ENCODE data around the gene SHKBP1. TPM values are rescaled to one million over a fixed set of nuclear protein-coding genes. Genes with fewer than 3 reads are reported as not detected.

The SHKBP1 gene
- total RNA-seq, 2 experiments from 2014 or later: 139 to 140 TPM

GRCh38 chr19:40604171-40604646 lies 27.5 kb downstream of the SHKBP1 start:
- H3K4me3 Mint-ChIP-seq: peak overlapping the region; percentile 95
- peak overlapping the region; percentile 91 for H3K27ac Mint-ChIP-seq
- no peaks in the 10 kb centered on the region for H3K36me3 Mint-ChIP-seq
- ATAC-seq (ENCODE audit: low read depth) (no peak), DNase-seq (no peak)
- H3K9me3 Mint-ChIP-seq: no peaks in the 10 kb centered on the region
- POLR2A ChIA-PET: interaction anchor here (0.6 to 3.5 kb wide), 6 partner anchors 10 to 175 kb away, joined by 3 to 38 read pairs (median 6); partner anchors contain the start of genes BLVRB and RAB4B
- peaks cover 34% of the 10 kb centered on the region for H3K27me3 Mint-ChIP-seq
- peaks cover 42% of the 10 kb centered on the region for H3K4me1 Mint-ChIP-seq

GRCh38 chr19:40604647-40605215 lies 28.1 kb downstream of the SHKBP1 start:
- POLR2A ChIA-PET: interaction anchor here (0.6 to 3.5 kb wide), 6 partner anchors 9 to 175 kb away, joined by 3 to 38 read pairs (median 5); partner anchors contain the start of gene BLVRB
- ATAC-seq (ENCODE audit: low read depth): no peak

GRCh38 chr19:40605216-40605971 lies 28.7 kb downstream of the SHKBP1 start:
- no peaks in the 10 kb centered on the region for H3K36me3 Mint-ChIP-seq

More at GRCh38 chr19:40604647-40605215, 28.1 kb downstream of the SHKBP1 start:
- no peak for DNase-seq
- no peaks in the 10 kb centered on the region for H3K9me3 Mint-ChIP-seq
- H3K4me3 Mint-ChIP-seq: peak overlapping the region; percentile 95
- peaks cover 39% of the 10 kb centered on the region for H3K4me1 Mint-ChIP-seq
- H3K27ac Mint-ChIP-seq: peak overlapping the region; percentile 96
- no peaks in the 10 kb centered on the region for H3K36me3 Mint-ChIP-seq
- H3K27me3 Mint-ChIP-seq: peaks cover 29% of the 10 kb centered on the region

GRCh38 chr19:40607311-40608239 lies 30.9 kb downstream of the SHKBP1 start:
- no peak for ATAC-seq (ENCODE audit: low read depth)
- no peak for DNase-seq
- Mint-ChIP-seq H3K4me1 (peaks cover 44% of the 10 kb centered on the region), H3K9me3 (no peaks in the 10 kb centered on the region), H3K27ac (peak overlapping the region; percentile 1), H3K36me3 (no peaks in the 10 kb centered on the region), H3K4me3 (peak overlapping the region; percentile 56), H3K27me3 (peaks cover 10% of the 10 kb centered on the region)
- POLR2A ChIA-PET: no interaction called here

More at GRCh38 chr19:40605216-40605971, 28.7 kb downstream of the SHKBP1 start:
- peaks cover 44% of the 10 kb centered on the region for H3K4me1 Mint-ChIP-seq
- H3K9me3 Mint-ChIP-seq: no peaks in the 10 kb centered on the region
- POLR2A ChIA-PET: interaction anchor here (0.7 to 3.5 kb wide), 6 partner anchors 9 to 173 kb away, joined by 3 to 38 read pairs (median 4); partner anchors contain the start of genes BLVRB and RAB4B
- ATAC-seq (ENCODE audit: low read depth) (peak; percentile 53), DNase-seq (peak; percentile 86)
- H3K4me3 Mint-ChIP-seq: peak overlapping the region; percentile 95
- peaks cover 25% of the 10 kb centered on the region for H3K27me3 Mint-ChIP-seq
- H3K27ac Mint-ChIP-seq: peak overlapping the region; percentile 96

GRCh38 chr19:40608240-40608621 lies 31.6 kb downstream of the SHKBP1 start:
- Mint-ChIP-seq H3K4me3 (peak overlapping the region; percentile 41), H3K27me3 (peaks cover 4% of the 10 kb centered on the region), H3K36me3 (no peaks in the 10 kb centered on the region), H3K27ac (no peak overlapping the region), H3K4me1 (peaks cover 40% of the 10 kb centered on the region), H3K9me3 (no peaks in the 10 kb centered on the region)
- POLR2A ChIA-PET: interaction anchor here (0.6 kb wide), 1 partner anchor 83 kb away, joined by 3 read pairs; no protein-coding TSS in a partner anchor
- no peak for ATAC-seq (ENCODE audit: low read depth)
- DNase-seq: no peak

GRCh38 chr19:40608957-40609356 lies 32.3 kb downstream of the SHKBP1 start:
- POLR2A ChIA-PET: interaction anchor here (0.6 kb wide), 2 partner anchors 83 to 172 kb away, joined by 3 to 5 read pairs; no protein-coding TSS in a partner anchor
- DNase-seq (no peak), ATAC-seq (ENCODE audit: low read depth) (no peak)
- H3K4me1 Mint-ChIP-seq: peaks cover 38% of the 10 kb centered on the region
- H3K36me3 Mint-ChIP-seq: no peaks in the 10 kb centered on the region
- peak overlapping the region; percentile 84 for H3K27ac Mint-ChIP-seq
- H3K27me3 Mint-ChIP-seq: peaks cover 2% of the 10 kb centered on the region
- H3K9me3 Mint-ChIP-seq: no peaks in the 10 kb centered on the region
- peak overlapping the region; percentile 76 for H3K4me3 Mint-ChIP-seq

GRCh38 chr19:40609561-40610395 lies 33.1 kb downstream of the SHKBP1 start:
- H3K4me1 Mint-ChIP-seq: peaks cover 33% of the 10 kb centered on the region

GRCh38 chr19:40610396-40611064 lies 33.9 kb downstream of the SHKBP1 start:
- no peaks in the 10 kb centered on the region for H3K36me3 Mint-ChIP-seq
- H3K4me3 Mint-ChIP-seq: peak overlapping the region; percentile 76
- H3K9me3 Mint-ChIP-seq: no peaks in the 10 kb centered on the region
- peak; percentile 66 for DNase-seq
- no peak for ATAC-seq (ENCODE audit: low read depth)
- H3K27ac Mint-ChIP-seq: peak overlapping the region; percentile 84
- peaks cover 33% of the 10 kb centered on the region for H3K4me1 Mint-ChIP-seq
- H3K27me3 Mint-ChIP-seq: no peaks in the 10 kb centered on the region
- POLR2A ChIA-PET: interaction anchor here (0.7 to 1.6 kb wide), 4 partner anchors 24 to 324 kb away, joined by 3 to 9 read pairs (median 4); partner anchors contain the start of genes RAB4B and SERTAD1

More at GRCh38 chr19:40609561-40610395, 33.1 kb downstream of the SHKBP1 start:
- Mint-ChIP-seq H3K4me3 (peak overlapping the region; percentile 76), H3K36me3 (no peaks in the 10 kb centered on the region), H3K27me3 (no peaks in the 10 kb centered on the region), H3K9me3 (no peaks in the 10 kb centered on the region), H3K27ac (peak overlapping the region; percentile 84)
- POLR2A ChIA-PET: interaction anchor here (0.6 to 1.6 kb wide), 5 partner anchors 25 to 323 kb away, joined by 3 to 9 read pairs (median 4); partner anchors contain the start of genes RAB4B and SERTAD1
- ATAC-seq (ENCODE audit: low read depth): peak; percentile 46
- DNase-seq: peak; percentile 93

GRCh38 chr19:40611096-40611495 lies 34.4 kb downstream of the SHKBP1 start:
- POLR2A ChIA-PET: interaction anchor here (1.6 kb wide), 1 partner anchor 167 kb away, joined by 9 read pairs; the partner anchor contains the start of gene RAB4B
- no peak for DNase-seq
- peak overlapping the region; percentile 76 for H3K4me3 Mint-ChIP-seq
- H3K27ac Mint-ChIP-seq: peak overlapping the region; percentile 84
- no peaks in the 10 kb centered on the region for H3K27me3 Mint-ChIP-seq
- peaks cover 33% of the 10 kb centered on the region for H3K4me1 Mint-ChIP-seq
- peaks cover 3% of the 10 kb centered on the region for H3K36me3 Mint-ChIP-seq
- no peak for ATAC-seq (ENCODE audit: low read depth)
- H3K9me3 Mint-ChIP-seq: no peaks in the 10 kb centered on the region

- Mint-ChIP-seq H3K36me3 (peaks cover 3% of the 10 kb centered on the region), H3K9me3 (no peaks in the 10 kb centered on the region), H3K27ac (peak overlapping the region; percentile 43), H3K27me3 (no peaks in the 10 kb centered on the region), H3K4me3 (peak overlapping the region; percentile 95), H3K4me1 (peaks cover 31% of the 10 kb centered on the region)
- POLR2A ChIA-PET: no interaction called here
- ATAC-seq (ENCODE audit: low read depth): no peak
- no peak for DNase-seq
Measured at GRCh38 chr19:40611900-40612698, 35.4 kb downstream of the SHKBP1 start.

All from activated naive CD8-positive, alpha-beta T cell treated with anti-CD3 and anti-CD28 coated beads, Interleukin-2, amount 10 ng/mL, durations not matched to agents 7 days and 5 days (primary cell).